HEK293 (cell line): ENCODE results near the gene APRT.
A peak's percentile ranks its signal among the peaks of the same experiment; 100 is the strongest.

ENCODE experiments used
- CTCF ChIA-PET: fragments of 350-600 bp; formaldehyde crosslinking; extraction: SDS; loops from one replicate; lab custom pipeline; 2021; ENCODE audit warnings: antibody characterized with exemption; lab: Yijun Ruan, JAX
- POLR2A ChIA-PET: fragments of 300-600 bp; formaldehyde crosslinking; extraction: SDS; loops from one replicate; lab custom pipeline; 2020; ENCODE audit warnings: antibody characterized with exemption, inconsistent platforms; lab: Yijun Ruan, JAX
- H3K27ac ChIP-seq: fragments of 200-500 bp; sonication (Bioruptor generic); 2 replicates; pipeline ENCODE4 v1.5.1; 2014; ENCODE audit warnings: low read depth, low read length, control low read depth, inconsistent platforms; ENCODE audit errors: extremely low read depth
- H3K36me3 ChIP-seq, 2 experiments: fragments of 200-500 bp in 1 of 2; sonication (Bioruptor generic) in 1 of 2; 1 replicate in 1 of 2; 2 replicates in 1 of 2; pipeline ENCODE4 v1.5.1; 2014 to 2017; ENCODE audit warnings: inconsistent platforms in 2 of 2, low read length in 2 of 2; ENCODE audit not compliant: control insufficient read depth in 2 of 2, insufficient read depth in 1 of 2
- H3K4me1 ChIP-seq: fragments of 200-500 bp; sonication (Bioruptor generic); 2 replicates; pipeline ENCODE4 v1.5.1; 2014; ENCODE audit warnings: mild to moderate bottlenecking, low read length, inconsistent platforms; ENCODE audit not compliant: control insufficient read depth, insufficient read depth
- H3K4me3 ChIP-seq: 2 replicates; pipeline ENCODE4 v1.5.1; 2011; ENCODE audit warnings: low read depth, mild to moderate bottlenecking, control low read depth, low read length, moderate library complexity
- H3K9me3 ChIP-seq: fragments of 200-500 bp; sonication (Bioruptor generic); 2 replicates; pipeline ENCODE4 v1.5.1; 2014; ENCODE audit warnings: low read depth, low read length, inconsistent platforms; ENCODE audit not compliant: control insufficient read depth, insufficient read depth
- BCL11B ChIP-seq: fragments of 450-650 bp; formaldehyde crosslinking; IDR thresholded peaks from 2 replicates; pipeline ENCODE4 v1.5.1; 2016; ENCODE audit warnings: low read depth, missing biosample characterization, missing genetic modification characterization
- FEZF1 ChIP-seq: fragments of 450-650 bp; formaldehyde crosslinking; IDR thresholded peaks from 2 replicates; pipeline ENCODE4 v1.5.1; 2016; ENCODE audit warnings: missing biosample characterization, missing genetic modification characterization
- MEIS1 ChIP-seq: sonication (generic); formaldehyde crosslinking; IDR thresholded peaks from 2 replicates; pipeline ENCODE4 v1.8.1; 2022; ENCODE audit warnings: missing genetic modification reagents, mild to moderate bottlenecking, borderline replicate concordance
- SP3 ChIP-seq: fragments of 450-650 bp; formaldehyde crosslinking; IDR thresholded peaks from 2 replicates; pipeline ENCODE4 v1.5.1; 2016; ENCODE audit warnings: missing biosample characterization, missing genetic modification characterization
- ZIC2 ChIP-seq: fragments of 450-650 bp; formaldehyde crosslinking; IDR thresholded peaks from 2 replicates; pipeline ENCODE4 v1.5.1; 2016; ENCODE audit warnings: missing biosample characterization, missing genetic modification characterization
- ZNF223 ChIP-seq: fragments of 450-650 bp; formaldehyde crosslinking; IDR thresholded peaks from 2 replicates; pipeline ENCODE4 v1.5.1; 2016; ENCODE audit warnings: missing biosample characterization, missing genetic modification characterization
- ZNF23 ChIP-seq: fragments of 450-650 bp; formaldehyde crosslinking; IDR thresholded peaks from 2 replicates; pipeline ENCODE4 v1.5.1; 2016; ENCODE audit warnings: missing biosample characterization, missing genetic modification characterization, borderline replicate concordance
- ZNF350 ChIP-seq: fragments of 450-650 bp; formaldehyde crosslinking; IDR thresholded peaks from 2 replicates; pipeline ENCODE4 v1.5.0; 2017; ENCODE audit warnings: missing biosample characterization, mild to moderate bottlenecking, missing genetic modification characterization
- ZNF391 ChIP-seq: fragments of 450-650 bp; formaldehyde crosslinking; IDR thresholded peaks from 2 replicates; pipeline ENCODE4 v1.5.1; 2016; ENCODE audit warnings: low read depth, missing biosample characterization, missing genetic modification characterization, borderline replicate concordance
- ZNF404 ChIP-seq: fragments of 450-650 bp; formaldehyde crosslinking; IDR thresholded peaks from 2 replicates; pipeline ENCODE4 v1.5.1; 2017; ENCODE audit warnings: missing biosample characterization, missing genetic modification characterization
- ZNF416 ChIP-seq: fragments of 450-650 bp; formaldehyde crosslinking; IDR thresholded peaks from 2 replicates; pipeline ENCODE4 v1.5.1; 2016; ENCODE audit warnings: missing biosample characterization, missing genetic modification characterization
- ZNF426 ChIP-seq: fragments of 450-650 bp; formaldehyde crosslinking; IDR thresholded peaks from 2 replicates; pipeline ENCODE4 v1.5.1; 2017; ENCODE audit warnings: missing biosample characterization, missing genetic modification characterization, mild to moderate bottlenecking, inconsistent platforms, moderate library complexity
- ZNF555 ChIP-seq: fragments of 450-650 bp; formaldehyde crosslinking; conservative IDR thresholded peaks from 2 replicates; pipeline ENCODE4 v1.5.1; 2017; ENCODE audit warnings: missing biosample characterization, mild to moderate bottlenecking, missing genetic modification characterization, inconsistent platforms
- ZNF585B ChIP-seq: fragments of 450-650 bp; formaldehyde crosslinking; IDR thresholded peaks from 2 replicates; pipeline ENCODE4 v1.5.1; 2016; ENCODE audit warnings: missing biosample characterization, missing genetic modification characterization
- ZNF596 ChIP-seq: fragments of 450-650 bp; IDR thresholded peaks from 2 replicates; pipeline ENCODE4 v1.5.0; 2018; ENCODE audit warnings: missing biosample characterization, mild to moderate bottlenecking, missing genetic modification characterization, moderate library complexity
- ZNF624 ChIP-seq: fragments of 450-650 bp; formaldehyde crosslinking; IDR thresholded peaks from 2 replicates; pipeline ENCODE4 v1.5.1; 2017; ENCODE audit warnings: missing biosample characterization, missing genetic modification characterization
- ZNF626 ChIP-seq: fragments of 450-650 bp; sonication (Bioruptor Pico); formaldehyde crosslinking; IDR thresholded peaks from 2 replicates; pipeline ENCODE4 v1.5.1; 2018; ENCODE audit warnings: missing biosample characterization, missing genetic modification characterization, inconsistent platforms
- ZSCAN30 ChIP-seq: fragments of 450-650 bp; IDR thresholded peaks from 2 replicates; pipeline ENCODE4 v1.5.1; 2018; ENCODE audit warnings: missing biosample characterization, mild to moderate bottlenecking, missing genetic modification characterization, moderate library complexity
- TF ChIP-seq, protein P1 (sequence below): fragments of 450-650 bp; formaldehyde crosslinking; IDR thresholded peaks from 2 replicates; pipeline ENCODE4 v1.5.1; 2017; ENCODE audit warnings: missing biosample characterization, missing genetic modification characterization
- TF ChIP-seq, protein P2 (sequence below): fragments of 450-650 bp; formaldehyde crosslinking; IDR thresholded peaks from 2 replicates; pipeline ENCODE4 v1.5.1; 2016; ENCODE audit warnings: missing biosample characterization, missing genetic modification characterization
- TF ChIP-seq, protein P3 (sequence below): fragments of 450-650 bp; formaldehyde crosslinking; IDR thresholded peaks from 2 replicates; pipeline ENCODE4 v1.5.1; 2016; ENCODE audit warnings: missing biosample characterization, missing genetic modification characterization

Gene APRT

DNA sequence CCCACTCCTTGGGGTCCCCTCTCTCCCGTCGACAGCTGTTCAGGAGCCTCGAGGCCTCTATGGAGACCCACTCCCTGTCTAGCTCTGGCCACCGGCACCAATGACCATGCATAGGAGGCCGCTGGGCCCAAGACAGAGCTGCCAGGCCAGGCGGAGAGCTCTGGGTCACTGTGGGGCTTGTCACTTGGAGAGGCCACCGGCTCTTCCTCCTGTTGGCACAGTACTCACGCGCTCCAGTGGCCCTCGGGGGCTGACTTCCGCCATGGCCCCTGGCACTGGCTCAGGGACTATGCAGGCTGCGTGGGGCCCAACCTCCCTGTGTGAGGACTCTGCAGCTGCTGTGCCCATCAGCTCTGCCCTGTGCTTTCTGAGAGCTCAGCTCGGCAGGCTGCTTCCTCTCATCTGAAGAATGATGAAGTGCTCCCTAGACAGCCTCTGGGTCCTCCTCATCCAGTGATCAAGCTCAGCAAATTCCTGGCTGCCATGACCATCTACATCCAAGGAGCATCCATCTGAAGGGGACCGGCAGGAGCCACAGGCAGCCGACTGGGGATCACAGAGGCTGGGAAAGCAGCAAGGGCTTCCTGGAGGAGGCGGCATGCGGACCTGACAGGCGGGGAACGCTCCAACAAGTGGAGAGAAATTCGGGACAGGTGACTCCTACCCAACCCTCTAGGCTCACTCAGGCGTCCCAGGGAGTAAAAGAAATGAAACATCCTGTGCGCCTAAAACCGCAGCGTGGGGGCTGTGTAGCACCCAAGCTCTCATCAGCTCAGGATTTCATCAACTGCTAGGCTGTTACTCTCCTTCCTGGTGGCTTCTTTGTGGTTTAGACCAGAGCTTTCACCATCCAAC, 28.2 kb upstream of the APRT start:
- H3K27ac ChIP-seq: no peak overlapping the region
- TF ChIP-seq, protein P1, sequence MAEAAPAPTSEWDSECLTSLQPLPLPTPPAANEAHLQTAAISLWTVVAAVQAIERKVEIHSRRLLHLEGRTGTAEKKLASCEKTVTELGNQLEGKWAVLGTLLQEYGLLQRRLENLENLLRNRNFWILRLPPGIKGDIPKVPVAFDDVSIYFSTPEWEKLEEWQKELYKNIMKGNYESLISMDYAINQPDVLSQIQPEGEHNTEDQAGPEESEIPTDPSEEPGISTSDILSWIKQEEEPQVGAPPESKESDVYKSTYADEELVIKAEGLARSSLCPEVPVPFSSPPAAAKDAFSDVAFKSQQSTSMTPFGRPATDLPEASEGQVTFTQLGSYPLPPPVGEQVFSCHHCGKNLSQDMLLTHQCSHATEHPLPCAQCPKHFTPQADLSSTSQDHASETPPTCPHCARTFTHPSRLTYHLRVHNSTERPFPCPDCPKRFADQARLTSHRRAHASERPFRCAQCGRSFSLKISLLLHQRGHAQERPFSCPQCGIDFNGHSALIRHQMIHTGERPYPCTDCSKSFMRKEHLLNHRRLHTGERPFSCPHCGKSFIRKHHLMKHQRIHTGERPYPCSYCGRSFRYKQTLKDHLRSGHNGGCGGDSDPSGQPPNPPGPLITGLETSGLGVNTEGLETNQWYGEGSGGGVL (tag by site-specific recombination): no peak
- TF ChIP-seq ZNF391 (tag by site-specific recombination) (no peak), ZIC2 (tag by site-specific recombination) (no peak), ZNF624 (tag by site-specific recombination) (no peak), ZNF350 (tag by site-specific recombination) (no peak), ZSCAN30 (tag by site-specific recombination) (no peak), SP3 (no peak), ZNF555 (tag by site-specific recombination) (no peak)
- TF ChIP-seq, protein P2, sequence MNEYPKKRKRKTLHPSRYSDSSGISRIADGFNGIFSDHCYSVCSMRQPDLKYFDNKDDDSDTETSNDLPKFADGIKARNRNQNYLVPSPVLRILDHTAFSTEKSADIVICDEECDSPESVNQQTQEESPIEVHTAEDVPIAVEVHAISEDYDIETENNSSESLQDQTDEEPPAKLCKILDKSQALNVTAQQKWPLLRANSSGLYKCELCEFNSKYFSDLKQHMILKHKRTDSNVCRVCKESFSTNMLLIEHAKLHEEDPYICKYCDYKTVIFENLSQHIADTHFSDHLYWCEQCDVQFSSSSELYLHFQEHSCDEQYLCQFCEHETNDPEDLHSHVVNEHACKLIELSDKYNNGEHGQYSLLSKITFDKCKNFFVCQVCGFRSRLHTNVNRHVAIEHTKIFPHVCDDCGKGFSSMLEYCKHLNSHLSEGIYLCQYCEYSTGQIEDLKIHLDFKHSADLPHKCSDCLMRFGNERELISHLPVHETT: no peak
- ChIA-PET CTCF (no interaction called here), POLR2A (no interaction called here)
- H3K4me1 ChIP-seq: no peaks in the 10 kb centered on the region
- H3K4me3 ChIP-seq: no peak overlapping the region
- no peaks in the 10 kb centered on the region for H3K9me3 ChIP-seq
- peaks cover 0 to 15% of the 10 kb centered on the region in 2 experiments; a peak in 1 of 3 replicates for H3K36me3 ChIP-seq

DNA sequence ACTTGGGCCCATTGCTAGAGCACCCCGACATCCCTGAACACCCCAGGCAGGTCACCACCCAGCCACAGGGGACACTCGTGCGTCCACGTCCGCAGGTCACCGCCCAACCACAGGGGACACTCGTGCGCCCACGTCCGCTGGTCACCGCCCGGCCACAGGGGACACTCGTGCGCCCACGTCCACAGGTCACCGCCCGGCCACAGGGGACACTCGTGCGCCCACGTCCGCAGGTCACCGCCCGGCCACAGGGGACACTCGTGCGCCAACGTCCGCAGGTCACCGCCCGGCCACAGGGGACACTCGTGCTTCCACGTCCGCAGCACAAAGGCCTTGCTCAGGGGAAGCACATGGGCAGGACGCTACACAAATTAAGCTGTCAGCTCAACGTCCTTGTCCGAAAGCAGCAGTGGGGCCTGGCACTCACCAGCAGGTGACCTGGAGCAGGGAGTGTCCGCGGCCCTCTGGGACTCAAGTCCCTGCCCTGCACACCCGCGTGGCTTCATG, 27.4 kb upstream of the APRT start:
- ChIA-PET POLR2A (no interaction called here), CTCF (no interaction called here)
- Histone ChIP-seq H3K36me3 (peaks cover 0 to 16% of the 10 kb centered on the region in 2 experiments; a peak in 1 of 3 replicates), H3K9me3 (no peaks in the 10 kb centered on the region), H3K4me1 (no peaks in the 10 kb centered on the region), H3K27ac (no peak overlapping the region), H3K4me3 (no peak overlapping the region)
- TF ChIP-seq, protein P3, sequence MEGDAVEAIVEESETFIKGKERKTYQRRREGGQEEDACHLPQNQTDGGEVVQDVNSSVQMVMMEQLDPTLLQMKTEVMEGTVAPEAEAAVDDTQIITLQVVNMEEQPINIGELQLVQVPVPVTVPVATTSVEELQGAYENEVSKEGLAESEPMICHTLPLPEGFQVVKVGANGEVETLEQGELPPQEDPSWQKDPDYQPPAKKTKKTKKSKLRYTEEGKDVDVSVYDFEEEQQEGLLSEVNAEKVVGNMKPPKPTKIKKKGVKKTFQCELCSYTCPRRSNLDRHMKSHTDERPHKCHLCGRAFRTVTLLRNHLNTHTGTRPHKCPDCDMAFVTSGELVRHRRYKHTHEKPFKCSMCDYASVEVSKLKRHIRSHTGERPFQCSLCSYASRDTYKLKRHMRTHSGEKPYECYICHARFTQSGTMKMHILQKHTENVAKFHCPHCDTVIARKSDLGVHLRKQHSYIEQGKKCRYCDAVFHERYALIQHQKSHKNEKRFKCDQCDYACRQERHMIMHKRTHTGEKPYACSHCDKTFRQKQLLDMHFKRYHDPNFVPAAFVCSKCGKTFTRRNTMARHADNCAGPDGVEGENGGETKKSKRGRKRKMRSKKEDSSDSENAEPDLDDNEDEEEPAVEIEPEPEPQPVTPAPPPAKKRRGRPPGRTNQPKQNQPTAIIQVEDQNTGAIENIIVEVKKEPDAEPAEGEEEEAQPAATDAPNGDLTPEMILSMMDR (tag by site-specific recombination): 0 out of 2 replicates have a peak, but pooled peaks have one; percentile 8
- no peak for TF ChIP-seq ZNF223 (tag by site-specific recombination)

DNA sequence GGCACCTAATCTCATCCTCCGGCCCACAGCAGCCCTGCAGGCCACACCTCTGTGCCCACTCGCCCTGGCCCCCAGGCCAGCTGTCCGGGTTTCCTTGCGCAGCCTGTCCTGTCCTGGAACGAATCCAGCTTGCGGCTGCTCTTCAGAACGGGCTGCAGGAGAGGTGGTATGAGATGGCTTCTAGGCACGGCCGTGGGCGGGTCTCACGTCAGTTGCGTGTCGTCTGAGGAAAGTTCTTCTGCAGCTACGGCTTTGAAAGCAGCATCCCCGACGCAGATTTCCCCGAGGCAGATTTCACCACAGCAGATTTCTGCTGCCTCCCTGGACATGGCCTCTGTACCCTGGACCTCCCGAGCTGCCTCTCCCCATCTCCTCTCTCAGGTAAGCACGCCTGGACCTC, 26.8 kb upstream of the APRT start:
- H3K36me3 ChIP-seq: peaks cover 0 to 16% of the 10 kb centered on the region in 2 experiments; a peak in 1 of 3 replicates
- no peaks in the 10 kb centered on the region for H3K9me3 ChIP-seq
- H3K4me3 ChIP-seq: no peak overlapping the region
- TF ChIP-seq ZNF416 (tag by site-specific recombination): no peak
- no peak for TF ChIP-seq ZNF596 (tag by site-specific recombination)
- no peak for TF ChIP-seq ZNF23 (tag by site-specific recombination)
- TF ChIP-seq ZNF404 (tag by site-specific recombination): no peak
- no peak for TF ChIP-seq FEZF1 (tag by site-specific recombination)
- TF ChIP-seq MEIS1 (CRISPR knock-in tag): no peak
- TF ChIP-seq ZNF626: no peak
- TF ChIP-seq ZNF585B: no peak
- no peak for TF ChIP-seq ZNF350 (tag by site-specific recombination)
- TF ChIP-seq BCL11B (tag by site-specific recombination): no peak
- no peak for TF ChIP-seq ZNF426 (tag by site-specific recombination)
- POLR2A ChIA-PET: no interaction called here
- no peaks in the 10 kb centered on the region for H3K4me1 ChIP-seq
- H3K27ac ChIP-seq: no peak overlapping the region
- CTCF ChIA-PET: no interaction called here
